Endothelial cell (in vitro differentiated cells): ENCODE measurements around the gene MIS18A. TPM values are rescaled to one million over a fixed set of nuclear protein-coding genes. Genes with fewer than 3 reads are reported as not detected.

Experiments used
- DNase-seq: peaks from one replicate; pipeline ENCODE4 v3.0.0; 2021; ENCODE audit warnings: low spot score
- H3K27ac Mint-ChIP-seq: one replicate; pipeline ENCODE4 v1.8.0; 2021; ENCODE audit warnings: mixed read lengths, inconsistent platforms; ENCODE audit not compliant: unreplicated experiment
- H3K27me3 Mint-ChIP-seq: one replicate; pipeline ENCODE4 v1.8.0; 2021; ENCODE audit warnings: mild to moderate bottlenecking, moderate library complexity, mixed read lengths, inconsistent platforms; ENCODE audit not compliant: unreplicated experiment
- H3K36me3 Mint-ChIP-seq: one replicate; pipeline ENCODE4 v1.8.0; 2021; ENCODE audit warnings: mild to moderate bottlenecking, low read depth, mixed read lengths, inconsistent platforms; ENCODE audit not compliant: unreplicated experiment
- H3K4me1 Mint-ChIP-seq: one replicate; pipeline ENCODE4 v1.8.0; 2021; ENCODE audit warnings: mild to moderate bottlenecking, mixed read lengths, inconsistent platforms; ENCODE audit not compliant: unreplicated experiment
- H3K4me3 Mint-ChIP-seq: one replicate; pipeline ENCODE4 v1.8.0; 2021; ENCODE audit warnings: mild to moderate bottlenecking, mixed read lengths, inconsistent platforms; ENCODE audit not compliant: unreplicated experiment
- H3K9me3 Mint-ChIP-seq: one replicate; pipeline ENCODE4 v1.8.0; 2021; ENCODE audit warnings: mixed read lengths, inconsistent platforms; ENCODE audit not compliant: unreplicated experiment
- total RNA-seq: library from RNA; stranded (reverse); fragmentation: NEBNext Ultra II Directional; extraction: Animal tissue kit (Norgen Biotek cat#: 25700); gene quantifications from one replicate; pipeline ENCODE4 v1.2.1, GENCODE V29; 2021; ENCODE audit not compliant: unreplicated experiment
- TF ChIP-seq, protein P1 (sequence below): fragments of 200-600 bp; sonication (generic); IDR thresholded peaks from one replicate; pipeline ENCODE4 v1.5.0; 2021; ENCODE audit warnings: antibody characterized with exemption; ENCODE audit not compliant: unreplicated experiment

Gene MIS18A
- total RNA-seq, 1 donor from 2014 or later = 17.2 TPM

DNA sequence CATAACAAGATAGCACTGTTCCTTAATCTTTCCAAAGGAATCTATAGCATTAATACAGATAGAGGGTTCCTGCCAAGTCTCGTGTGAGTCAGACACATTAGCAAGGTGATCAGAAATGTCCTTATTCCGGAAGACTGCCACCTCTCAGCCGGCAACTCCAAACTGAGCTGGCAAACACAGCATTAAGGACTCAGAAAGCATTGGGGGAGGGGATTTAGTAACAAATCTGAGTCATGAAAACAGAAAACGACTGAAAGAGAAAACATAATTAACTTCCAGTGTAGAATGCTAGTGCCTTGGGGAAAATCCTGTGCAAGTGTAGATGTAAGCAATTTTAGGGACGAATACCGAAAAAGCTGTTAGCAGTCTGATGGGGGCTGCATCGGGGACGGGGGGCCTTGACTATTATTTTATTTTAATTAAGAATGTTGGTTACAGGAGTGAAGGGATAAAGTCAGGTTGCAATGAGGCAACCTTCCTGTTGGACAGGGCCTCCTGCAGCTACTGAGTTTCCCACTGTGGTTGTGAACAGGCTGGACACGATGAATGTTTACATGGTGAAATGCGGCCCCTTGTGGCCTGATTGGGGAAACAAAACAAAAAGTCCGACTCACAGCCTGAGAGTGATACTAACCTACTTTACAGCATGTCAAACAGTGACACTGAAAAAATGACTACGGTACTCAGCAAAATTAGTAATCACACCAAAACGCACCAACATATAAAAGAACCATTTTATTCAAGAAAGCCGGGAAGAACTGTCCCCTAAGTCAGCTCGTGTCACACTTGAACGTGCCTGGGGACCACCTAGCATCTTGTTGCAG, 20.7 kb downstream of the MIS18A start:
- H3K27ac Mint-ChIP-seq = no peak overlapping the region
- H3K36me3 Mint-ChIP-seq = no peaks in the 10 kb centered on the region
- peak; percentile 73 for DNase-seq
- H3K4me3 Mint-ChIP-seq = no peak overlapping the region
- H3K27me3 Mint-ChIP-seq = no peaks in the 10 kb centered on the region
- TF ChIP-seq, protein P1, sequence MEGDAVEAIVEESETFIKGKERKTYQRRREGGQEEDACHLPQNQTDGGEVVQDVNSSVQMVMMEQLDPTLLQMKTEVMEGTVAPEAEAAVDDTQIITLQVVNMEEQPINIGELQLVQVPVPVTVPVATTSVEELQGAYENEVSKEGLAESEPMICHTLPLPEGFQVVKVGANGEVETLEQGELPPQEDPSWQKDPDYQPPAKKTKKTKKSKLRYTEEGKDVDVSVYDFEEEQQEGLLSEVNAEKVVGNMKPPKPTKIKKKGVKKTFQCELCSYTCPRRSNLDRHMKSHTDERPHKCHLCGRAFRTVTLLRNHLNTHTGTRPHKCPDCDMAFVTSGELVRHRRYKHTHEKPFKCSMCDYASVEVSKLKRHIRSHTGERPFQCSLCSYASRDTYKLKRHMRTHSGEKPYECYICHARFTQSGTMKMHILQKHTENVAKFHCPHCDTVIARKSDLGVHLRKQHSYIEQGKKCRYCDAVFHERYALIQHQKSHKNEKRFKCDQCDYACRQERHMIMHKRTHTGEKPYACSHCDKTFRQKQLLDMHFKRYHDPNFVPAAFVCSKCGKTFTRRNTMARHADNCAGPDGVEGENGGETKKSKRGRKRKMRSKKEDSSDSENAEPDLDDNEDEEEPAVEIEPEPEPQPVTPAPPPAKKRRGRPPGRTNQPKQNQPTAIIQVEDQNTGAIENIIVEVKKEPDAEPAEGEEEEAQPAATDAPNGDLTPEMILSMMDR = peak; percentile 70
- no peaks in the 10 kb centered on the region for H3K9me3 Mint-ChIP-seq
- H3K4me1 Mint-ChIP-seq = peaks cover 12% of the 10 kb centered on the region

DNA sequence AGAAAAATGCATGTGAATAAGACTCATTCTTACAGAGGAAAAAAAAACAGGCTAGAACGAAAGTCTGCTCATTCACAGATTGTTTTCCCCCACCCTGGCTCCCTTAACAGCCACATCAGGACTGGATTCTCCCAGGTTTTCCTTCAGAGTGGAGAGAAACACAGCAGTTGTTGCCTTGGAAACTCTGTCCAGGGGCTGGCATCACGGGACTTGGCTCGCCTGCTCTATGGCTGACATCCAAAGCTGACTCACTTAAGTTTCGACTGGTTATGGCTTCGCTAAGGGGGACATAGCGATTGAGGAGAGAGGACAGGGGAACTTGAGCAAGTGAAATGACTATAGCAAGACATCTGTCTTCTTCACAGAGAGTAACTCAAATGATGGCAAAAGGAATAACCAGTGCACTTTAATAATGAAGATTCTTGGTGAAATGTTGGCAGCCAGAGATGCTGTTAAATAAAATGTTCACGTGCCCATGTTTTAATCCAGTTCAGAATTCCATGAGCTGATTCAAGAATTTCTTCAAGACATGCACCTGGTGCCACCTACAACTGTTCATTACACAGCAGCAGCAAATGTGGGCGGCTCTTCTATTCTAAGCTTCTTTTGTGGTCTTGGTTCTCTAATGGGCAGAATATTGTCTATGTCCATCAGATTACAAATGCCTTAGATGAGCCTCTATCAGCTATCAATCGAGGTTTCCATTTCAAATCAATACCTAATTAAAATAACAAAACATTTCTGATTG, 21.8 kb downstream of the MIS18A start:
- no peak overlapping the region for H3K27ac Mint-ChIP-seq
- H3K9me3 Mint-ChIP-seq = no peaks in the 10 kb centered on the region
- H3K4me3 Mint-ChIP-seq = no peak overlapping the region
- H3K4me1 Mint-ChIP-seq = peaks cover 4% of the 10 kb centered on the region
- H3K27me3 Mint-ChIP-seq = no peaks in the 10 kb centered on the region
- no peaks in the 10 kb centered on the region for H3K36me3 Mint-ChIP-seq
- TF ChIP-seq, protein P1 = no peak
- DNase-seq = no peak

DNA sequence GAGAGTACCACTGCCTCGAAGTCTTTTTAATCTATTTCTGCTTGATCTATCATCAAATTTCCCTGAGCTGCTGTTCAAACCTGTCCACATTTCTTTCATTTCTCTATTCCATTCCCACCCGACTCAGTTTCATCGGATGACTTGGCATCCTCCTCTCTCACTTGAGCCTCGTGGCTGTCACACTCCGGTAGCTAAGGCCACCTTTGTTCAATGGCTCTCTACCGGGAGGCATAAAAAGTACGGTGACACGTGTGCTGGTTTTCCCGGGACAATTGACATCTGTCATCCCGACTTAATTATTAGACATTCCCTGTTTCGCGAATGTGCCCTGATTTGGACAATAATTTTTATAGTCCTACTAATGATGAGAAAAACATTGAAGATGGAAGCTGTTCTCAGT, 22.6 kb downstream of the MIS18A start:
- Mint-ChIP-seq H3K4me3 (no peak overlapping the region), H3K36me3 (peaks cover 2% of the 10 kb centered on the region), H3K4me1 (peaks cover 4% of the 10 kb centered on the region), H3K9me3 (no peaks in the 10 kb centered on the region), H3K27me3 (no peaks in the 10 kb centered on the region), H3K27ac (no peak overlapping the region)
- TF ChIP-seq, protein P1 = no peak
- DNase-seq = no peak

DNA sequence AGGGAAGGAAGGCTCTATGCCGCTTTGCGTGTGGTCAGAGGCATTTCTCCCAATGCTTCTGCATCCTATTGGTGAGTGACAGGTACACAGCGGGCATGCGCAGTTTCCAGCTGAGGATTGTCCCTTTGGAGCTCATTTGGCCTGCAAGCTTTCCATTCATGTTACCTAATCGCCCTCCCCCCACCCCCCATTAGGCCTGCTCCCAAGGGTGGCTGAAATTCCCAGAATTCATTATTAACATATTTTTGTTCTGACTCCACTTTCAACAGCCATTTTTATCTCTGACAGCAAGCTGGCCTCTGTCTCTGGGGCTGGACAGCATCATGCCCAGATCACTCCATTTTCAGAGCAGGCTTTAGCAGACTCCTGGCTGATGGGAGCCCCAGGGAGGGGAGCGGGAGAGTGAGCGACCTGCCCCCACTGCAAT, 25.6 kb downstream of the MIS18A start:
- Mint-ChIP-seq H3K27me3 (peaks cover 1% of the 10 kb centered on the region), H3K27ac (no peak overlapping the region), H3K4me3 (no peak overlapping the region), H3K36me3 (peaks cover 6% of the 10 kb centered on the region), H3K4me1 (peaks cover 17% of the 10 kb centered on the region), H3K9me3 (no peaks in the 10 kb centered on the region)
- TF ChIP-seq, protein P1 = no peak
- DNase-seq = no peak

DNA sequence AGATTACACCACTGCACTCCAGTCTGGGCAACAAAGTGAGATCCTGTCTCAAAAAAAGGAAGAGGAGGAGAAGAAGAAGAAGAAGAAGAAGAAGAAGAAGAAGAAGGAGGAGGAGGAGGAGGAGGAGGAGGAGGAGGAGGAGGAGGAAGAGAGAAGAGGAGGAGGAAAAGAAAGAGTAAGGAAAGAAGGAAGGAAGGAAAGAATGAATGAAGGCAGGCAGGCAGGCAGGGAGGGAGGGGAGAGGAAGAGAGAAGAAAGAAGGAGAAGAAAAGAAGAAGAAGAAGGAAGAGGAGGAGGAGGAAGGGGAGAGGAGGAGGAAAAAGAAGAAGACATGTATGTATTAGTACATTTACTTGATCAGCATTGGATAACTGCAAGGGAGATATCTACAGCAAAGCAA, 26.7 kb downstream of the MIS18A start:
- no peak for DNase-seq
- H3K27ac Mint-ChIP-seq = no peak overlapping the region
- no peak overlapping the region for H3K4me3 Mint-ChIP-seq
- H3K36me3 Mint-ChIP-seq = peaks cover 6% of the 10 kb centered on the region
- H3K4me1 Mint-ChIP-seq = peaks cover 24% of the 10 kb centered on the region
- H3K9me3 Mint-ChIP-seq = no peaks in the 10 kb centered on the region
- H3K27me3 Mint-ChIP-seq = peaks cover 1% of the 10 kb centered on the region
- TF ChIP-seq, protein P1 = no peak
